WERI-Rb-1 (cell line): Measurements from ENCODE around the gene DHDH.
A peak's percentile ranks its signal among the peaks of the same experiment; 100 is the strongest.

ENCODE experiments used
- DNase-seq: peaks from one replicate; pipeline ENCODE4 v3.0.0-alpha.2; 2020
- H3K27ac ChIP-seq: fragments of 250-450 bp; sonication (Bioruptor Pico); 2 replicates; pipeline ENCODE4 v1.5.1; 2020; ENCODE audit warnings: mild to moderate bottlenecking, moderate library complexity
- H3K27me3 ChIP-seq: fragments of 250-450 bp; sonication (Bioruptor Pico); 2 replicates; pipeline ENCODE4 v1.5.1; 2021; ENCODE audit warnings: mild to moderate bottlenecking, low read depth, moderate library complexity; ENCODE audit not compliant: insufficient read depth, severe bottlenecking
- H3K36me3 ChIP-seq: fragments of 250-450 bp; sonication (Bioruptor Pico); 2 replicates; pipeline ENCODE4 v1.5.1; 2020; ENCODE audit warnings: mild to moderate bottlenecking, moderate library complexity
- H3K4me3 ChIP-seq: 2 replicates; pipeline ENCODE4 v1.5.1; 2011; ENCODE audit warnings: low read depth, mild to moderate bottlenecking, control low read depth, low read length
- H3K9me3 ChIP-seq: fragments of 250-450 bp; sonication (Bioruptor Pico); 2 replicates; pipeline ENCODE4 v1.5.1; 2021; ENCODE audit warnings: mild to moderate bottlenecking, moderate library complexity; ENCODE audit not compliant: severe bottlenecking
- TF ChIP-seq, protein P1 (sequence below): IDR thresholded peaks from 2 replicates; pipeline ENCODE4 v1.5.1; 2011; ENCODE audit warnings: low read depth, mild to moderate bottlenecking, control low read depth, inconsistent platforms, low read length

The DHDH gene

DNA sequence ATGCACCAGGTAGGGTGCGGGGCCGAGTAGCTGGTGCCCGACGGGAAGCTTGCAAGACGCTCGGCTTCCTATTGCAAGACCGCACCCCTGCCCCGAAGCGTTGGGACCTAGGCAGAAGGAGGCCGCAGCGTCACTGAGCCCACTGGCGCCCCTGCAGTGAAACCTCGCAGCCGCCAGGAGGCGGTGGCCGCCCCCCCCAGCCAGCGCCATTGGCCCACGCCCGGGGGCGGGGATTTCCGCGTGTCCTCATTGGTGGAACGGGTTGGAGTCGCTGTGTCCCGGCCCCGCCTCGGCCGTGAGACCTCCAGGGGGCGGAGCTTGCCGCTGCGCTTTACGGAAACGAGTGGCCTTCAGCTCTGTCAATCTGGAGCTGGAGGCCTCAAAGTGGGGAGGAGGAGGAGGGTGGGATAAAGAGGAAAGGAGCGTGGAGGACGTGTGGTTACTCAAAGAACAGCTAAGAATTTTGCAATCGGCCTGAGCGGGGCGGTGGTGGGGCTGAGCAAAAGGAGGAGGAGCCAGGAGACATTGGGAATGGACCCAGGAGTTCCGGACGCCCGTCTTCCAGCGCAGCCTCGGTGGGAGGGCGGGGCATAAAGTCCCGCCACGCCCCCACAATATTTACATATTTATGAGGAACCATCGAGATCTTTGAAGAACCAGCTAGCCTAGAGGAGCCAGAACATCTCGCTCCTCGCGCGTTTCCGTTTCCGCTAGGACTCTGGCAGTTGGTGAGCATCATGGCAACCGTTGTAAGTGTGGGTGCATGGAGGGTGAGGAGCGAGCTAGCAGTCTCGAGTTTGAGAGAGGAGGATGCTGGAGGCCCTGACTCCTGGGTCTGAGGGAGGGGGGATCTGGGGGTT lies 59.9 kb downstream of the DHDH start, which contains the start of the genes GYS1 and RUVBL2:
TSS of gene GYS1 (minus strand) at position 135 of the 860 bp plus-strand sequence. CDS start 197 bp downstream, outside the sequence.
TSS of gene RUVBL2 (plus strand) at position 713 of the 860 bp plus-strand sequence. CDS start at position 738, 25 bp downstream.
- Histone ChIP-seq H3K4me3 (peak within 1 kb of the TSS; percentile 77), H3K27me3 (no peaks in the 10 kb centered on the region), H3K27ac (peak within 1 kb of the TSS; percentile 90), H3K9me3 (no peaks in the 10 kb centered on the region), H3K36me3 (peaks cover 15% of the 10 kb centered on the region)
- TF ChIP-seq, protein P1, sequence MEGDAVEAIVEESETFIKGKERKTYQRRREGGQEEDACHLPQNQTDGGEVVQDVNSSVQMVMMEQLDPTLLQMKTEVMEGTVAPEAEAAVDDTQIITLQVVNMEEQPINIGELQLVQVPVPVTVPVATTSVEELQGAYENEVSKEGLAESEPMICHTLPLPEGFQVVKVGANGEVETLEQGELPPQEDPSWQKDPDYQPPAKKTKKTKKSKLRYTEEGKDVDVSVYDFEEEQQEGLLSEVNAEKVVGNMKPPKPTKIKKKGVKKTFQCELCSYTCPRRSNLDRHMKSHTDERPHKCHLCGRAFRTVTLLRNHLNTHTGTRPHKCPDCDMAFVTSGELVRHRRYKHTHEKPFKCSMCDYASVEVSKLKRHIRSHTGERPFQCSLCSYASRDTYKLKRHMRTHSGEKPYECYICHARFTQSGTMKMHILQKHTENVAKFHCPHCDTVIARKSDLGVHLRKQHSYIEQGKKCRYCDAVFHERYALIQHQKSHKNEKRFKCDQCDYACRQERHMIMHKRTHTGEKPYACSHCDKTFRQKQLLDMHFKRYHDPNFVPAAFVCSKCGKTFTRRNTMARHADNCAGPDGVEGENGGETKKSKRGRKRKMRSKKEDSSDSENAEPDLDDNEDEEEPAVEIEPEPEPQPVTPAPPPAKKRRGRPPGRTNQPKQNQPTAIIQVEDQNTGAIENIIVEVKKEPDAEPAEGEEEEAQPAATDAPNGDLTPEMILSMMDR = peak; percentile 88
- DNase-seq = peak; percentile 99

DNA sequence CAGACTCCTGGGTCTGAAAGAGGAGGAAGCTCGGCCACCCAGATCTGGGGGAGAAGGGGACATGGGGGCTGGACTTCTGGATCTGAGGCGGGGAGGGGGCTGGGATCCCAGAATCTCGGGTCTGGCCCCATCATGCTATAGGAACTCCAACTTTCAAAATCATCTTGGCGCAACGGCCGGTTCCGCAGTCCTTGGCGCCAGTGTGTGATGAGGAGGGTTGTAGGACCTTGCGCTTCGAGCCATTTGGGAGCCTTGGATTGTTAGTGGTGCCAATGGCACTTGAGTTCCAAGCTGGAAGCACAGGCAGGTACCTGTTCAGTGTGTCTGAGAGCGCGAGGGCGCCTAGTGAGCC lies 60.5 kb downstream of the DHDH start:
- Histone ChIP-seq H3K27me3 (no peaks in the 10 kb centered on the region), H3K36me3 (peaks cover 9% of the 10 kb centered on the region), H3K9me3 (no peaks in the 10 kb centered on the region), H3K4me3 (peak overlapping the region; percentile 77), H3K27ac (peak overlapping the region; percentile 90)
- DNase-seq = no peak
- TF ChIP-seq, protein P1 = no peak
